Measurements from ENCODE around the gene WNT9B.

- no peak for TF ChIP-seq GATA2 (IDR thresholded peaks at IDR 0.05; ENCODE audit: low read depth, low read length)
- TF ChIP-seq GATA3 (IDR thresholded peaks at IDR 0.05; ENCODE audit: low read depth, low read length), result no peak
These were observed 29.6 kb upstream of the WNT9B start for GRCh38 chr17:46821482-46822387.

All from SH-SY5Y (cell line).